HL-60 (cell line): Measurements from ENCODE around the gene RAB44.

ENCODE experiments used
- CTCF ChIP-seq: IDR thresholded peaks from one replicate; pipeline ENCODE4 v1.5.1; 2011; ENCODE audit warnings: low read length, control low read depth, inconsistent platforms; ENCODE audit not compliant: insufficient read depth
- GABPA ChIP-seq: IDR thresholded peaks from 2 replicates; pipeline ENCODE4 v1.6.1; 2012; ENCODE audit warnings: low read depth
- POLR2AphosphoS5 ChIP-seq: IDR thresholded peaks from 2 replicates; pipeline ENCODE4 v1.6.1; 2012; ENCODE audit warnings: low read depth
- REST ChIP-seq: IDR thresholded peaks from 2 replicates; pipeline ENCODE4 v1.6.1; 2012; ENCODE audit warnings: low read depth; ENCODE audit not compliant: insufficient replicate concordance

GRCh38 chr6:36706339-36706738 lies 8.7 kb downstream of the RAB44 start:
- TF ChIP-seq POLR2AphosphoS5 (no peak), CTCF (no peak), GABPA (no peak), REST (no peak)
